ENCODE results near the gene GALNT16.

DNA sequence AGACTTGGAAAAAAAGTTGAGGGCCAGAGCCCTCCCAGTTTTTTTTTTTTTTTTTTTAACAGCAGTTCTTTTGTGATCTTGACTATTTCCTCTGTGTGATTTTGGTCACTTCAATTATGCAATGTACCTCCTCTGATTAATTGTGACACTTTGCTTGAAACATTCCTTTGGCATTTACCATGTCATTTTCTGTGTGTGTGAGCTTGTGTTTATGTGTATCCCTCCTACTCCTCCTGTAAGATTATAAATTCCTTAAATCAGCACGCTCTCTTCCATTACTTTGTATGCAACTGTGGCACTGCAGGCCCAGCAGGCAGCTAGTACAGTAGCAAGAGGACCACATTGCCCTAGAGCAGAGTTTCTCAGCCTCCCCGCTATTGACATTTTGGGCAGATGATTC is 33.2 kb upstream of the GALNT16 start:
- TF ChIP-seq, protein P1, sequence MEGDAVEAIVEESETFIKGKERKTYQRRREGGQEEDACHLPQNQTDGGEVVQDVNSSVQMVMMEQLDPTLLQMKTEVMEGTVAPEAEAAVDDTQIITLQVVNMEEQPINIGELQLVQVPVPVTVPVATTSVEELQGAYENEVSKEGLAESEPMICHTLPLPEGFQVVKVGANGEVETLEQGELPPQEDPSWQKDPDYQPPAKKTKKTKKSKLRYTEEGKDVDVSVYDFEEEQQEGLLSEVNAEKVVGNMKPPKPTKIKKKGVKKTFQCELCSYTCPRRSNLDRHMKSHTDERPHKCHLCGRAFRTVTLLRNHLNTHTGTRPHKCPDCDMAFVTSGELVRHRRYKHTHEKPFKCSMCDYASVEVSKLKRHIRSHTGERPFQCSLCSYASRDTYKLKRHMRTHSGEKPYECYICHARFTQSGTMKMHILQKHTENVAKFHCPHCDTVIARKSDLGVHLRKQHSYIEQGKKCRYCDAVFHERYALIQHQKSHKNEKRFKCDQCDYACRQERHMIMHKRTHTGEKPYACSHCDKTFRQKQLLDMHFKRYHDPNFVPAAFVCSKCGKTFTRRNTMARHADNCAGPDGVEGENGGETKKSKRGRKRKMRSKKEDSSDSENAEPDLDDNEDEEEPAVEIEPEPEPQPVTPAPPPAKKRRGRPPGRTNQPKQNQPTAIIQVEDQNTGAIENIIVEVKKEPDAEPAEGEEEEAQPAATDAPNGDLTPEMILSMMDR (IDR thresholded peaks at IDR 0.05) = no peak
- TF ChIP-seq EZH2 (IDR thresholded peaks at IDR 0.05; ENCODE audit: borderline replicate concordance, insufficient read depth, low read depth, low read length, poor library complexity, severe bottlenecking) = no peak
